HCT116 (cell line): ENCODE measurements around the gene SEMA3C. TPM values are rescaled to one million over a fixed set of nuclear protein-coding genes. Genes with fewer than 3 reads are reported as not detected.

Source experiments
- ATAC-seq: fragments of 200-7000 bp; cut with Tn5 transposase; 2 replicates; pipeline ENCODE4 v1.9.1; 2020; ENCODE audit warnings: mild to moderate bottlenecking, moderate library complexity
- BruUV-seq: library from RNA; stranded (reverse); fragments of 400-500 nt; replicated peaks from 2 replicates; lab custom pipeline; 2021; lab: Mats Ljungman, UMichigan
- CTCF ChIA-PET: fragments of 300-600 bp; sonication (Branson Sonifier 250); formaldehyde crosslinking; loops from one replicate; lab custom pipeline; 2021; ENCODE audit warnings: antibody characterized with exemption; lab: Charles Lee
- POLR2A ChIA-PET: fragments of 300-600, 350-600 bp; sonication (Branson Sonifier 250); formaldehyde crosslinking; loops from one replicate; lab custom pipeline; 2021; ENCODE audit warnings: antibody characterized with exemption; lab: Charles Lee
- RAD21 ChIA-PET, 2 experiments: fragments of 300-600 bp; sonication (Branson Sonifier 250); formaldehyde crosslinking; loops; one replicate each; lab custom pipeline; 2023; ENCODE audit warnings: low total read pairs in 2 of 2; ENCODE audit not compliant: uncharacterized antibody in 2 of 2, unreplicated experiment in 2 of 2, low non-redundant PET in 1 of 2; lab: Charles Lee
- DNase-seq: peaks from one replicate; pipeline ENCODE4 v3.0.0-alpha.2; 2010; ENCODE audit warnings: low read depth, low spot score
- H2AFZ ChIP-seq: fragments of 200-600 bp; shearing (Covaris generic), sonication (generic); 2 replicates; pipeline ENCODE4 v1.6.1; 2017; ENCODE audit warnings: low read depth, mixed run types, mixed read lengths, antibody characterized with exemption, low read length; ENCODE audit not compliant: poor library complexity, severe bottlenecking
- H3K27ac ChIP-seq: 2 replicates; pipeline ENCODE4 v1.5.1; 2012; ENCODE audit warnings: low read depth, low read length
- H3K27me3 ChIP-seq: fragments of 200-600 bp; sonication (generic); 2 replicates; pipeline ENCODE4 v1.6.1; 2016; ENCODE audit warnings: mixed run types, low read length, mixed read lengths; ENCODE audit not compliant: insufficient read depth
- H3K36me3 ChIP-seq, 2 experiments: fragments of 200-500 bp in 1 of 2; fragments of 200-600 bp in 1 of 2; sonication (Bioruptor generic) in 1 of 2; sonication (generic) in 1 of 2; 2 replicates each; pipeline versions ENCODE4 v1.5.1 to v1.6.1; 2014 to 2016; ENCODE audit warnings: low read length in 2 of 2, inconsistent platforms in 1 of 2, mixed read lengths in 1 of 2, mixed run types in 1 of 2; ENCODE audit not compliant: insufficient read depth in 2 of 2, control insufficient read depth in 1 of 2
- H3K4me1 ChIP-seq, 2 experiments: fragments of 200-600 bp in 1 of 2; sonication (generic) in 1 of 2; 2 replicates each; pipeline versions ENCODE4 v1.5.1 to v1.6.1; 2012 to 2017; ENCODE audit warnings: low read length in 2 of 2, inconsistent platforms in 1 of 2, mild to moderate bottlenecking in 1 of 2, mixed read lengths in 1 of 2, mixed run types in 1 of 2, moderate library complexity in 1 of 2; ENCODE audit not compliant: insufficient read depth in 2 of 2, control insufficient read depth in 1 of 2
- H3K4me2 ChIP-seq: fragments of 200-600 bp; sonication (generic); 2 replicates; pipeline ENCODE4 v1.6.1; 2017; ENCODE audit warnings: mixed run types, low read length, mixed read lengths
- H3K4me3 ChIP-seq, 2 experiments: fragments of 200-600 bp in 1 of 2; sonication (generic) in 1 of 2; replicated peaks in 1 of 2; 2 replicates each; pipeline ENCODE4 v1.5.1; 2011 to 2016; ENCODE audit warnings: low read length in 2 of 2, control low read depth in 1 of 2, low read depth in 1 of 2, mild to moderate bottlenecking in 1 of 2, mixed read lengths in 1 of 2, mixed run types in 1 of 2
- H3K79me2 ChIP-seq: fragments of 200-600 bp; sonication (generic); 2 replicates; pipeline ENCODE4 v1.6.1; 2017; ENCODE audit warnings: mild to moderate bottlenecking, mixed run types, low read length, moderate library complexity, mixed read lengths; ENCODE audit not compliant: insufficient read depth
- H3K9ac ChIP-seq: fragments of 200-600 bp; sonication (generic); 2 replicates; pipeline ENCODE4 v1.6.1; 2016; ENCODE audit warnings: low read length, mixed read lengths
- H3K9me2 ChIP-seq: fragments of 200-600 bp; sonication (generic), shearing (Covaris generic); 2 replicates; pipeline ENCODE4 v1.6.1; 2017; ENCODE audit warnings: mixed run types, mild to moderate bottlenecking, moderate library complexity; ENCODE audit not compliant: insufficient read depth
- H3K9me3 ChIP-seq, 2 experiments: fragments of 200-500 bp in 1 of 2; fragments of 200-600 bp in 1 of 2; sonication (Bioruptor generic) in 1 of 2; sonication (generic) in 1 of 2; 2 replicates each; pipeline ENCODE4 v1.6.1; 2014 to 2017; ENCODE audit warnings: low read length in 2 of 2, mixed read lengths in 2 of 2, inconsistent platforms in 1 of 2, low read depth in 1 of 2, mild to moderate bottlenecking in 1 of 2, mixed run types in 1 of 2, moderate library complexity in 1 of 2; ENCODE audit not compliant: control insufficient read depth in 1 of 2, insufficient read depth in 1 of 2
- H4K20me1 ChIP-seq: fragments of 200-600 bp; sonication (generic), shearing (Covaris generic); 2 replicates; pipeline ENCODE4 v1.6.1; 2017; ENCODE audit warnings: mixed run types, mild to moderate bottlenecking, moderate library complexity; ENCODE audit not compliant: insufficient read depth
- FOSL1 ChIP-seq: IDR thresholded peaks from 2 replicates; pipeline ENCODE4 v1.6.1; 2012; ENCODE audit warnings: low read depth
- POLR2AphosphoS5 ChIP-seq: IDR thresholded peaks from 2 replicates; pipeline ENCODE4 v1.6.1; 2011; ENCODE audit warnings: mild to moderate bottlenecking, low read depth, low read length, moderate library complexity
- SP1 ChIP-seq: IDR thresholded peaks from 2 replicates; pipeline ENCODE4 v1.6.1; 2012; ENCODE audit warnings: low read depth
- SRF ChIP-seq: IDR thresholded peaks from 2 replicates; pipeline ENCODE4 v1.6.1; 2012; ENCODE audit warnings: low read depth
- ZNF274 ChIP-seq: fragments of 200-500 bp; sonication (Bioruptor generic); IDR thresholded peaks from 2 replicates; pipeline ENCODE4 v1.6.1; 2014; ENCODE audit warnings: mild to moderate bottlenecking, low read depth, low read length, inconsistent platforms
- intact Hi-C: fragments of 100-400 bp; cut with micrococcal nuclease; formaldehyde crosslinking; loops from 2 replicates; pipeline ENCODE4 v1.10.0; 2022
- total RNA-seq: library from RNA; stranded (reverse); gene quantifications from one replicate; pipeline ENCODE4 v1.2.1, GENCODE V29; 2021; ENCODE audit not compliant: unreplicated experiment
- TF ChIP-seq, protein P1 (sequence below): IDR thresholded peaks from 2 replicates; pipeline ENCODE4 v1.6.1; 2011; ENCODE audit warnings: mild to moderate bottlenecking, low read length, moderate library complexity; ENCODE audit not compliant: insufficient replicate concordance; ENCODE audit errors: extremely low read depth

SEMA3C gene
- total RNA-seq, 1 experiment from 2014 or later: 25.3 TPM

- TF ChIP-seq, protein P1, sequence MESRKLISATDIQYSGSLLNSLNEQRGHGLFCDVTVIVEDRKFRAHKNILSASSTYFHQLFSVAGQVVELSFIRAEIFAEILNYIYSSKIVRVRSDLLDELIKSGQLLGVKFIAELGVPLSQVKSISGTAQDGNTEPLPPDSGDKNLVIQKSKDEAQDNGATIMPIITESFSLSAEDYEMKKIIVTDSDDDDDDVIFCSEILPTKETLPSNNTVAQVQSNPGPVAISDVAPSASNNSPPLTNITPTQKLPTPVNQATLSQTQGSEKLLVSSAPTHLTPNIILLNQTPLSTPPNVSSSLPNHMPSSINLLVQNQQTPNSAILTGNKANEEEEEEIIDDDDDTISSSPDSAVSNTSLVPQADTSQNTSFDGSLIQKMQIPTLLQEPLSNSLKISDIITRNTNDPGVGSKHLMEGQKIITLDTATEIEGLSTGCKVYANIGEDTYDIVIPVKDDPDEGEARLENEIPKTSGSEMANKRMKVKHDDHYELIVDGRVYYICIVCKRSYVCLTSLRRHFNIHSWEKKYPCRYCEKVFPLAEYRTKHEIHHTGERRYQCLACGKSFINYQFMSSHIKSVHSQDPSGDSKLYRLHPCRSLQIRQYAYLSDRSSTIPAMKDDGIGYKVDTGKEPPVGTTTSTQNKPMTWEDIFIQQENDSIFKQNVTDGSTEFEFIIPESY: no peak
- Histone ChIP-seq H2AFZ (no peak overlapping the region), H3K4me2 (no peak overlapping the region), H3K9ac (no peak overlapping the region), H3K27ac (no peak overlapping the region), H3K36me3 (no peaks in the 10 kb centered on the region), H3K4me1 (peaks cover 0 to 12% of the 10 kb centered on the region in 2 experiments; a peak in 2 of 4 replicates), H3K9me2 (no peaks in the 10 kb centered on the region), H3K9me3 (no peaks in the 10 kb centered on the region), H3K79me2 (no peaks in the 10 kb centered on the region), H3K27me3 (no peaks in the 10 kb centered on the region), H4K20me1 (no peaks in the 10 kb centered on the region), H3K4me3 (no peak overlapping the region)
- ChIA-PET CTCF (no interaction called here), POLR2A (no interaction called here), RAD21 (no interaction called here)
- DNase-seq: no peak
- BruUV-seq: no TSS peak
- no peak for ATAC-seq
- intact Hi-C loops: no loop called here
Measured at GRCh38 chr7:80841423-80841955, 77.4 kb downstream of the SEMA3C start.

GRCh38 chr7:80840681-80841080, 78.2 kb downstream of the SEMA3C start:
- Histone ChIP-seq H3K27ac (no peak overlapping the region), H3K9me3 (no peaks in the 10 kb centered on the region), H3K4me3 (no peak overlapping the region), H3K9ac (no peak overlapping the region), H3K79me2 (no peaks in the 10 kb centered on the region), H3K4me1 (peaks cover 0 to 12% of the 10 kb centered on the region in 2 experiments; a peak in 2 of 4 replicates), H2AFZ (no peak overlapping the region), H3K27me3 (no peaks in the 10 kb centered on the region), H4K20me1 (no peaks in the 10 kb centered on the region), H3K36me3 (no peaks in the 10 kb centered on the region), H3K4me2 (no peak overlapping the region), H3K9me2 (no peaks in the 10 kb centered on the region)
- CTCF ChIA-PET: no interaction called here
- DNase-seq (no peak), ATAC-seq (no peak)
- intact Hi-C loops: no loop called here
- RAD21 ChIA-PET: no interaction called here
- no TSS peak for BruUV-seq
- TF ChIP-seq SP1 (no peak), FOSL1 (no peak), ZNF274 (no peak), POLR2AphosphoS5 (no peak), SRF (no peak)
- POLR2A ChIA-PET: no interaction called here
